LNCAP (cell line): ENCODE results near the gene DHDH.

Source experiments
- CTCF ChIP-seq: fragments of 450-650 bp; IDR thresholded peaks from 2 replicates; pipeline ENCODE4 v1.5.1; 2017; ENCODE audit warnings: mild to moderate bottlenecking

Gene DHDH

GRCh38 chr19:48925240-48925843 is 8.2 kb upstream of the DHDH start:
- TF ChIP-seq CTCF = no peak

GRCh38 chr19:48926909-48927308 is 6.6 kb upstream of the DHDH start:
- TF ChIP-seq CTCF = no peak

DNA sequence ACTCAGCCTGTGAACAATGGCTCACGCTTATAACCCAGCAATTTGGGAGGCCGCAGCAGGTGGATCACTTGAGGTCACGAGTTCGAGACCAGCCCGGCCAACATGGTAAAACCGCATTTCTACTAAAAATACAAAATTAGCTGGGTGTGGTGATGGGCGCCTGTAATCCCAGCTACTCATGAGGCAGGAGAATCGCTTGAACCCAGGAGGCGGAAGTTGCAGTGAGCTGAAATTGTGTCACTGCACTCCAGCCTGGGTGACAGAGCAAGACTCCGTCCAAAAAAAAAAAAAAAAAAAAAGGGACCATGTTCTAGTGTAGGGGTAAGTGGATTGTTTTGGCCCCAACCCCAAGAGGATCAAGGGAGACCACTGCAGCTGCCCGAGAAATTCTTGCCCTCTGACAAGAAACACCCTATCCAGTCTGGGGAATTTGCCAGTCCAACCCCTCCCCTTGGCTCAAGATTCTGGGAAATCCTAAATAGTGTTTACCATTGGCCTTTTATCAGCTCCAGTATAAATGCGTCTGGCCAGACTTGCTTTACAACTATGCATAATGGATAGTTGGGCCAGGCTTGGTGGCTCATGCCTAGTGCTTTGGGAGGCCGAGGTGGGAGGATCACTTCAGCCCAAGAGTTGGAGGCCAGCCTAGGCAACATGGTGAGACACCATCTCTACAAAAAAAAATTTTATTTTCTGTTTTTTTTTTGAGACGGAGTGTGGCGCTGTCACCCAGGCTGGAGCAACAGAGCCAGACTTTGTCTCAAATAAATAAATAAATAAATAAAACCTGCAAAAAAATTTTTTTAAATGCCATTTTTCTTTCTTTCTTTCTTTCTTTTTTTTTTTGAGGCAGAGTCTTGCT is 5.1 kb upstream of the DHDH start:
- no peak for TF ChIP-seq CTCF

GRCh38 chr19:48934837-48935236 is 1.3 kb downstream of the DHDH start:
- no peak for TF ChIP-seq CTCF

DNA sequence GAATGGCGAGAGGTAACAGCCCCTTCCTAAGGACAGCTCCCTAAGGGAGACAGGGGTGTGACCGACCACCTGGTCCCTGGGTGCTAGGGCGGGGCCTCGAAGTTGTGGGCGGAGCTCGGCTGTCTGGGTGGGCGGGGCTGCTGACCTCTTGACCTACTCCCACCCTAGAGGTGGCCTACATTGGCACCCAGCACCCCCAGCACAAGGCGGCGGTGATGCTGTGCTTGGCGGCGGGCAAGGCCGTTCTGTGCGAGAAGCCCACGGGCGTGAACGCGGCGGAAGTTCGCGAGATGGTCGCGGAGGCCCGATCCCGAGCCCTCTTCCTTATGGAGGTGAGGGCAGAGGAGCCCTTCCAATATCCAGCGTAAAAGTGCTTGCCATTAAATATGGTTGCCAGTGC is 2.4 kb downstream of the DHDH start:
- no peak for TF ChIP-seq CTCF

DNA sequence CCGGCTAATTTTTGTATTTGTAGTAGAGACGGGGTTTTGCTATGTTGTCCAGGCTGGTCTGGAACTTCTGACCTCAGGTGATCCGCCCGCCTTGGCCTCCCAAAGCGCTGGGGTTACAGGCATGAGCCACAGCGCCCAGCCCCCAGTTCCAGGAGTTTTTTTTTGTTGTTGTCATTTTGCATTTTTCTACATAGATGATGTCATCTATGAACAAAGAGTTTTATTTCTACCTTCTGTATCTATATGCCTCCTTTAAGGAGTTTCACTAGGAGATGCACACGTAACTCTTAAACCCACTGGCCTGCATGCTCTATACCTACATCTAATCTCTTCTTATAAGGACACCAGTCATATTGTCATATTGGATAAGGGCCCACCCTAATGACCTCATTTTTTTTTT is 4.8 kb downstream of the DHDH start:
- no peak for TF ChIP-seq CTCF

DNA sequence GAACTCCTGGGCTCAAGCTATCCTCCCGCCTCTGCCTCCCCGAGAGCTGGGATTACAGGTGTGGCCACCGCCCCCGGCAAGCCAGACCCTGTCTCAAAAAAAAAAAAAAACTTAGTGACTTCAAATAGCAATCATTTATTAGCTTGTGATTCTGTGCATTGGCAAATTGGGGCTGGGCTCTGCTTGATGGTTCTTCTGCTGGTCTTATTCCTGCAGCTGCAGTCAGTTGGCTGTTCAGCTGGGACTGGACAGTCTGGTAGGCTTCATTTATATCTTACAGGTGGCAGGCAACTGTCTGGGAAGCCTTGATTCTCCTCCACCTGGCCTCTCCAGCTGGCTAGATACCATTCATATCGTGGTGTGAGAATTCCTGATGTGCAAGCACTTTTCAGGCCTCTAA is 7.4 kb downstream of the DHDH start:
- TF ChIP-seq CTCF = no peak
